Body of pancreas (tissue), 4 donors: ENCODE measurements around the gene CD274.

ENCODE experiments used
- POLR2A ChIP-seq, 3 donors: fragments of 450-650 bp; IDR thresholded peaks; one replicate each; pipeline ENCODE4 v1.6.1; 2016; ENCODE audit warnings: antibody characterized with exemption in 3 of 3, mild to moderate bottlenecking in 2 of 3
- TF ChIP-seq, protein P1 (sequence below), 7 experiments: fragments of 450-650 bp in 4 of 7; fragments of 200-600 bp in 3 of 7; sonication (generic) in 3 of 7; IDR thresholded peaks; one replicate each; pipeline ENCODE4 v1.5.1; 2016 to 2019; ENCODE audit warnings: antibody characterized with exemption in 7 of 7

GRCh38 chr9:5450359-5451091, at the start of gene CD274:
- TF ChIP-seq, protein P1, sequence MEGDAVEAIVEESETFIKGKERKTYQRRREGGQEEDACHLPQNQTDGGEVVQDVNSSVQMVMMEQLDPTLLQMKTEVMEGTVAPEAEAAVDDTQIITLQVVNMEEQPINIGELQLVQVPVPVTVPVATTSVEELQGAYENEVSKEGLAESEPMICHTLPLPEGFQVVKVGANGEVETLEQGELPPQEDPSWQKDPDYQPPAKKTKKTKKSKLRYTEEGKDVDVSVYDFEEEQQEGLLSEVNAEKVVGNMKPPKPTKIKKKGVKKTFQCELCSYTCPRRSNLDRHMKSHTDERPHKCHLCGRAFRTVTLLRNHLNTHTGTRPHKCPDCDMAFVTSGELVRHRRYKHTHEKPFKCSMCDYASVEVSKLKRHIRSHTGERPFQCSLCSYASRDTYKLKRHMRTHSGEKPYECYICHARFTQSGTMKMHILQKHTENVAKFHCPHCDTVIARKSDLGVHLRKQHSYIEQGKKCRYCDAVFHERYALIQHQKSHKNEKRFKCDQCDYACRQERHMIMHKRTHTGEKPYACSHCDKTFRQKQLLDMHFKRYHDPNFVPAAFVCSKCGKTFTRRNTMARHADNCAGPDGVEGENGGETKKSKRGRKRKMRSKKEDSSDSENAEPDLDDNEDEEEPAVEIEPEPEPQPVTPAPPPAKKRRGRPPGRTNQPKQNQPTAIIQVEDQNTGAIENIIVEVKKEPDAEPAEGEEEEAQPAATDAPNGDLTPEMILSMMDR (IDR thresholded peaks at IDR 0.05), result peak; percentile 46 to 86 (median 72)
- peak; percentile 69 to 82 (median 81) for TF ChIP-seq POLR2A (IDR thresholded peaks at IDR 0.05)
